GM23338 (cell line): Measurements from ENCODE around the gene RAB43. TPM values are rescaled to one million over a fixed set of nuclear protein-coding genes. Genes with fewer than 3 reads are reported as not detected.

Experiments
- CREB1 ChIP-seq: fragments of 250-450 bp; sonication (Bioruptor Pico); IDR thresholded peaks from 2 replicates; pipeline ENCODE4 v1.5.0; 2020; ENCODE audit warnings: low read depth, mild to moderate bottlenecking, moderate library complexity
- ETS1 ChIP-seq: IDR thresholded peaks from 2 replicates; pipeline ENCODE4 v1.6.1; 2016; ENCODE audit warnings: antibody characterized with exemption
- POLR2AphosphoS5 ChIP-seq: IDR thresholded peaks from 2 replicates; pipeline ENCODE4 v1.6.1; 2016; ENCODE audit warnings: antibody characterized with exemption, low read depth
- ZNF331 ChIP-seq: fragments of 250-450 bp; sonication (Bioruptor Pico); IDR thresholded peaks from 2 replicates; pipeline ENCODE4 v1.5.0; 2020; ENCODE audit warnings: low read depth, mild to moderate bottlenecking, moderate library complexity
- polyA plus RNA-seq: library from polyadenylated mRNA; unstranded; fragments of >200 nt; fragmentation: Nextera tagmentation; extraction: Ambion mirVana; gene quantifications from 2 replicates; pipeline ENCODE4 v1.2.1, GENCODE V29; 2016
- total RNA-seq: library from RNA; depleted of rRNA; stranded (reverse); fragments of >200 nt; shearing (Covaris generic); gene quantifications from 2 replicates; pipeline ENCODE4 v1.2.3, GENCODE V29; 2014
- TF ChIP-seq, protein P1 (sequence below): fragments of 250-450 bp; sonication (Bioruptor Pico); IDR thresholded peaks from 2 replicates; pipeline ENCODE4 v1.5.0; 2020; ENCODE audit warnings: mild to moderate bottlenecking, moderate library complexity
- TF ChIP-seq, protein P2 (sequence below), 2 experiments: fragments of 200-600 bp in 1 of 2; sonication (generic) in 1 of 2; conservative IDR thresholded peaks; 2 replicates each; pipeline versions ENCODE4 v1.5.1 to v1.6.1; 2016 to 2017; ENCODE audit warnings: antibody characterized with exemption in 2 of 2, low read depth in 2 of 2, mild to moderate bottlenecking in 2 of 2, moderate library complexity in 1 of 2

Gene RAB43
- total and polyA plus RNA-seq, 2 experiments from 2014 or later: 5.7 to 37.0 TPM

- TF ChIP-seq, protein P1, sequence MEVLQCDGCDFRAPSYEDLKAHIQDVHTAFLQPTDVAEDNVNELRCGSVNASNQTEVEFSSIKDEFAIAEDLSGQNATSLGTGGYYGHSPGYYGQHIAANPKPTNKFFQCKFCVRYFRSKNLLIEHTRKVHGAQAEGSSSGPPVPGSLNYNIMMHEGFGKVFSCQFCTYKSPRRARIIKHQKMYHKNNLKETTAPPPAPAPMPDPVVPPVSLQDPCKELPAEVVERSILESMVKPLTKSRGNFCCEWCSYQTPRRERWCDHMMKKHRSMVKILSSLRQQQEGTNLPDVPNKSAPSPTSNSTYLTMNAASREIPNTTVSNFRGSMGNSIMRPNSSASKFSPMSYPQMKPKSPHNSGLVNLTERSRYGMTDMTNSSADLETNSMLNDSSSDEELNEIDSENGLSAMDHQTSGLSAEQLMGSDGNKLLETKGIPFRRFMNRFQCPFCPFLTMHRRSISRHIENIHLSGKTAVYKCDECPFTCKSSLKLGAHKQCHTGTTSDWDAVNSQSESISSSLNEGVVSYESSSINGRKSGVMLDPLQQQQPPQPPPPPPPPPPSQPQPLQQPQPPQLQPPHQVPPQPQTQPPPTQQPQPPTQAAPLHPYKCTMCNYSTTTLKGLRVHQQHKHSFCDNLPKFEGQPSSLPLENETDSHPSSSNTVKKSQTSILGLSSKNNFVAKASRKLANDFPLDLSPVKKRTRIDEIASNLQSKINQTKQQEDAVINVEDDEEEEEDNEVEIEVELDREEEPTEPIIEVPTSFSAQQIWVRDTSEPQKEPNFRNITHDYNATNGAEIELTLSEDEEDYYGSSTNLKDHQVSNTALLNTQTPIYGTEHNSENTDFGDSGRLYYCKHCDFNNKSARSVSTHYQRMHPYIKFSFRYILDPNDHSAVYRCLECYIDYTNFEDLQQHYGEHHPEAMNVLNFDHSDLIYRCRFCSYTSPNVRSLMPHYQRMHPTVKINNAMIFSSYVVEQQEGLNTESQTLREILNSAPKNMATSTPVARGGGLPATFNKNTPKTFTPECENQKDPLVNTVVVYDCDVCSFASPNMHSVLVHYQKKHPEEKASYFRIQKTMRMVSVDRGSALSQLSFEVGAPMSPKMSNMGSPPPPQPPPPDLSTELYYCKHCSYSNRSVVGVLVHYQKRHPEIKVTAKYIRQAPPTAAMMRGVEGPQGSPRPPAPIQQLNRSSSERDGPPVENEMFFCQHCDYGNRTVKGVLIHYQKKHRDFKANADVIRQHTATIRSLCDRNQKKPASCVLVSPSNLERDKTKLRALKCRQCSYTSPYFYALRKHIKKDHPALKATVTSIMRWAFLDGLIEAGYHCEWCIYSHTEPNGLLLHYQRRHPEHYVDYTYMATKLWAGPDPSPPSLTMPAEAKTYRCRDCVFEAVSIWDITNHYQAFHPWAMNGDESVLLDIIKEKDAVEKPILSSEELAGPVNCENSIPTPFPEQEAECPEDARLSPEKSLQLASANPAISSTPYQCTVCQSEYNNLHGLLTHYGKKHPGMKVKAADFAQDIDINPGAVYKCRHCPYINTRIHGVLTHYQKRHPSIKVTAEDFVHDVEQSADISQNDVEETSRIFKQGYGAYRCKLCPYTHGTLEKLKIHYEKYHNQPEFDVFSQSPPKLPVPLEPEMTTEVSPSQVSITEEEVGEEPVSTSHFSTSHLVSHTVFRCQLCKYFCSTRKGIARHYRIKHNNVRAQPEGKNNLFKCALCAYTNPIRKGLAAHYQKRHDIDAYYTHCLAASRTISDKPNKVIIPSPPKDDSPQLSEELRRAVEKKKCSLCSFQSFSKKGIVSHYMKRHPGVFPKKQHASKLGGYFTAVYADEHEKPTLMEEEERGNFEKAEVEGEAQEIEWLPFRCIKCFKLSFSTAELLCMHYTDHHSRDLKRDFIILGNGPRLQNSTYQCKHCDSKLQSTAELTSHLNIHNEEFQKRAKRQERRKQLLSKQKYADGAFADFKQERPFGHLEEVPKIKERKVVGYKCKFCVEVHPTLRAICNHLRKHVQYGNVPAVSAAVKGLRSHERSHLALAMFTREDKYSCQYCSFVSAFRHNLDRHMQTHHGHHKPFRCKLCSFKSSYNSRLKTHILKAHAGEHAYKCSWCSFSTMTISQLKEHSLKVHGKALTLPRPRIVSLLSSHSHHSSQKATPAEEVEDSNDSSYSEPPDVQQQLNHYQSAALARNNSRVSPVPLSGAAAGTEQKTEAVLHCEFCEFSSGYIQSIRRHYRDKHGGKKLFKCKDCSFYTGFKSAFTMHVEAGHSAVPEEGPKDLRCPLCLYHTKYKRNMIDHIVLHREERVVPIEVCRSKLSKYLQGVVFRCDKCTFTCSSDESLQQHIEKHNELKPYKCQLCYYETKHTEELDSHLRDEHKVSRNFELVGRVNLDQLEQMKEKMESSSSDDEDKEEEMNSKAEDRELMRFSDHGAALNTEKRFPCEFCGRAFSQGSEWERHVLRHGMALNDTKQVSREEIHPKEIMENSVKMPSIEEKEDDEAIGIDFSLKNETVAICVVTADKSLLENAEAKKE: no peak
- TF ChIP-seq ZNF331 (CRISPR knock-in tag): no peak
- no peak for TF ChIP-seq ETS1
- TF ChIP-seq CREB1: no peak
- no peak for TF ChIP-seq POLR2AphosphoS5
- TF ChIP-seq, protein P2, sequence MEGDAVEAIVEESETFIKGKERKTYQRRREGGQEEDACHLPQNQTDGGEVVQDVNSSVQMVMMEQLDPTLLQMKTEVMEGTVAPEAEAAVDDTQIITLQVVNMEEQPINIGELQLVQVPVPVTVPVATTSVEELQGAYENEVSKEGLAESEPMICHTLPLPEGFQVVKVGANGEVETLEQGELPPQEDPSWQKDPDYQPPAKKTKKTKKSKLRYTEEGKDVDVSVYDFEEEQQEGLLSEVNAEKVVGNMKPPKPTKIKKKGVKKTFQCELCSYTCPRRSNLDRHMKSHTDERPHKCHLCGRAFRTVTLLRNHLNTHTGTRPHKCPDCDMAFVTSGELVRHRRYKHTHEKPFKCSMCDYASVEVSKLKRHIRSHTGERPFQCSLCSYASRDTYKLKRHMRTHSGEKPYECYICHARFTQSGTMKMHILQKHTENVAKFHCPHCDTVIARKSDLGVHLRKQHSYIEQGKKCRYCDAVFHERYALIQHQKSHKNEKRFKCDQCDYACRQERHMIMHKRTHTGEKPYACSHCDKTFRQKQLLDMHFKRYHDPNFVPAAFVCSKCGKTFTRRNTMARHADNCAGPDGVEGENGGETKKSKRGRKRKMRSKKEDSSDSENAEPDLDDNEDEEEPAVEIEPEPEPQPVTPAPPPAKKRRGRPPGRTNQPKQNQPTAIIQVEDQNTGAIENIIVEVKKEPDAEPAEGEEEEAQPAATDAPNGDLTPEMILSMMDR (conservative IDR thresholded peaks at IDR 0.05; ENCODE audit: low read depth in 2 of 2): no peak
Observed at GRCh38 chr3:129126726-129127280, 5.2 kb upstream of the RAB43 start (continued).
